CD4-positive, alpha-beta T cell (primary cell): ENCODE data around the gene BCL6B. TPM values are rescaled to one million over a fixed set of nuclear protein-coding genes. Genes with fewer than 3 reads are reported as not detected.

ENCODE experiments used
- ATAC-seq: fragments of 200-7000 bp; cut with Tn5 transposase; one replicate; pipeline ENCODE4 v1.10.0; 2022; ENCODE audit warnings: mild to moderate bottlenecking; ENCODE audit not compliant: poor library complexity
- CTCF ChIA-PET: fragments of 350-600 bp; sonication (Branson Sonifier 250); formaldehyde crosslinking; loops from one replicate; lab custom pipeline; 2021; ENCODE audit warnings: antibody characterized with exemption, inconsistent platforms; lab: Charles Lee
- POLR2A ChIA-PET: fragments of 350-600 bp; sonication (Branson Sonifier 250); formaldehyde crosslinking; loops from one replicate; lab custom pipeline; 2021; ENCODE audit warnings: antibody characterized with exemption, inconsistent platforms; lab: Charles Lee
- DNase-seq, 14 experiments: peaks; one replicate each; pipeline ENCODE4 v3.0.0-alpha.2; 2013 to 2020; ENCODE audit warnings: mixed read lengths in 2 of 14
- H3K27ac ChIP-seq, 2 donors: one replicate each; pipeline versions ENCODE4 v1.5.1 to v1.7.0; 2013; ENCODE audit warnings: low read length in 2 of 2, low read depth in 1 of 2, mild to moderate bottlenecking in 1 of 2
- H3K27me3 ChIP-seq, 2 experiments: 1 replicate in 1 of 2; 2 replicates in 1 of 2; pipeline versions ENCODE4 v1.6.1 to v1.7.0; 2013; ENCODE audit warnings: low read length in 2 of 2, control low read depth in 1 of 2, mild to moderate bottlenecking in 1 of 2, moderate library complexity in 1 of 2; ENCODE audit not compliant: insufficient read depth in 2 of 2, control insufficient read depth in 1 of 2
- H3K36me3 ChIP-seq: one replicate; pipeline ENCODE4 v1.6.1; 2013; ENCODE audit warnings: low read length, control low read depth; ENCODE audit not compliant: insufficient read depth
- H3K4me1 ChIP-seq: one replicate; pipeline ENCODE4 v1.6.1; 2013; ENCODE audit warnings: low read length, control low read depth; ENCODE audit not compliant: insufficient read depth
- H3K4me3 ChIP-seq: one replicate; pipeline ENCODE4 v1.5.1; 2013; ENCODE audit warnings: mild to moderate bottlenecking, low read length, moderate library complexity
- H3K9me3 ChIP-seq, 2 experiments: 1 replicate in 1 of 2; 2 replicates in 1 of 2; pipeline versions ENCODE4 v1.6.1 to v1.7.0; 2013; ENCODE audit warnings: low read length in 2 of 2, mild to moderate bottlenecking in 2 of 2, control low read depth in 1 of 2, moderate library complexity in 1 of 2; ENCODE audit not compliant: control insufficient read depth in 1 of 2, insufficient read depth in 1 of 2
- H3K27ac Mint-ChIP-seq: one replicate; pipeline ENCODE4 v1.8.0; 2020; ENCODE audit warnings: mixed read lengths
- H3K27me3 Mint-ChIP-seq: one replicate; pipeline ENCODE4 v1.8.0; 2021; ENCODE audit warnings: mixed read lengths
- H3K36me3 Mint-ChIP-seq: one replicate; pipeline ENCODE4 v1.8.0; 2021; ENCODE audit warnings: low read depth, mixed read lengths
- H3K4me1 Mint-ChIP-seq: one replicate; pipeline ENCODE4 v1.8.0; 2021; ENCODE audit warnings: low read depth, mixed read lengths
- H3K4me3 Mint-ChIP-seq: one replicate; pipeline ENCODE4 v1.8.0; 2020; ENCODE audit warnings: mild to moderate bottlenecking, mixed read lengths
- H3K9me3 Mint-ChIP-seq: one replicate; pipeline ENCODE4 v1.8.0; 2020; ENCODE audit warnings: mixed read lengths
- intact Hi-C, 2 experiments: fragments of 100-400 bp; cut with DNase I in 1 of 2; cut with micrococcal nuclease in 1 of 2; formaldehyde crosslinking; loops; one replicate each; pipeline versions ENCODE4 v1.15.1 to v1.9.0; 2023 to 2025; cut with DNase I, micrococcal nuclease
- total RNA-seq, 174 experiments: library from RNA in 2 of 174; stranded (reverse) in 2 of 174; gene quantifications; one replicate each; pipeline ENCODE4 v1.2.3 and lab custom pipeline; 2021 to 2026
- TF ChIP-seq, protein P1 (sequence below): fragments of 200-600 bp; IDR thresholded peaks from one replicate; pipeline ENCODE4 v1.8.0; 2022; ENCODE audit warnings: antibody characterized with exemption, mild to moderate bottlenecking

Gene BCL6B
- total RNA-seq, 2 experiments from 2014 or later, result not detected

- DNase-seq, result no peak
- no peak for ATAC-seq
- intact Hi-C loops, result no loop called here
- H3K4me1 Mint-ChIP-seq, result no peaks in the 10 kb centered on the region
- no peak overlapping the region for H3K27ac ChIP-seq
- ChIA-PET POLR2A (no interaction called here), CTCF (interaction anchor here (0.9 to 1.6 kb wide), 2 partner anchors 10 to 52 kb away, joined by 3 read pairs; no protein-coding TSS in a partner anchor)
- H3K9me3 Mint-ChIP-seq, result no peaks in the 10 kb centered on the region
- no peak overlapping the region for H3K4me3 Mint-ChIP-seq
- H3K4me1 ChIP-seq, result no peaks in the 10 kb centered on the region
- H3K27me3 Mint-ChIP-seq, result no peaks in the 10 kb centered on the region
- no peaks in the 10 kb centered on the region for H3K27me3 ChIP-seq
- TF ChIP-seq, protein P1, sequence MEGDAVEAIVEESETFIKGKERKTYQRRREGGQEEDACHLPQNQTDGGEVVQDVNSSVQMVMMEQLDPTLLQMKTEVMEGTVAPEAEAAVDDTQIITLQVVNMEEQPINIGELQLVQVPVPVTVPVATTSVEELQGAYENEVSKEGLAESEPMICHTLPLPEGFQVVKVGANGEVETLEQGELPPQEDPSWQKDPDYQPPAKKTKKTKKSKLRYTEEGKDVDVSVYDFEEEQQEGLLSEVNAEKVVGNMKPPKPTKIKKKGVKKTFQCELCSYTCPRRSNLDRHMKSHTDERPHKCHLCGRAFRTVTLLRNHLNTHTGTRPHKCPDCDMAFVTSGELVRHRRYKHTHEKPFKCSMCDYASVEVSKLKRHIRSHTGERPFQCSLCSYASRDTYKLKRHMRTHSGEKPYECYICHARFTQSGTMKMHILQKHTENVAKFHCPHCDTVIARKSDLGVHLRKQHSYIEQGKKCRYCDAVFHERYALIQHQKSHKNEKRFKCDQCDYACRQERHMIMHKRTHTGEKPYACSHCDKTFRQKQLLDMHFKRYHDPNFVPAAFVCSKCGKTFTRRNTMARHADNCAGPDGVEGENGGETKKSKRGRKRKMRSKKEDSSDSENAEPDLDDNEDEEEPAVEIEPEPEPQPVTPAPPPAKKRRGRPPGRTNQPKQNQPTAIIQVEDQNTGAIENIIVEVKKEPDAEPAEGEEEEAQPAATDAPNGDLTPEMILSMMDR, result no peak
- H3K4me3 ChIP-seq, result no peak overlapping the region
- H3K36me3 ChIP-seq, result peaks cover 23% of the 10 kb centered on the region
- H3K27ac Mint-ChIP-seq, result peak overlapping the region; percentile 60
- H3K9me3 ChIP-seq, result no peaks in the 10 kb centered on the region
- peaks cover 33% of the 10 kb centered on the region for H3K36me3 Mint-ChIP-seq
Measured at GRCh38 chr17:6994118-6994598, 28.7 kb upstream of the BCL6B start.

DNA sequence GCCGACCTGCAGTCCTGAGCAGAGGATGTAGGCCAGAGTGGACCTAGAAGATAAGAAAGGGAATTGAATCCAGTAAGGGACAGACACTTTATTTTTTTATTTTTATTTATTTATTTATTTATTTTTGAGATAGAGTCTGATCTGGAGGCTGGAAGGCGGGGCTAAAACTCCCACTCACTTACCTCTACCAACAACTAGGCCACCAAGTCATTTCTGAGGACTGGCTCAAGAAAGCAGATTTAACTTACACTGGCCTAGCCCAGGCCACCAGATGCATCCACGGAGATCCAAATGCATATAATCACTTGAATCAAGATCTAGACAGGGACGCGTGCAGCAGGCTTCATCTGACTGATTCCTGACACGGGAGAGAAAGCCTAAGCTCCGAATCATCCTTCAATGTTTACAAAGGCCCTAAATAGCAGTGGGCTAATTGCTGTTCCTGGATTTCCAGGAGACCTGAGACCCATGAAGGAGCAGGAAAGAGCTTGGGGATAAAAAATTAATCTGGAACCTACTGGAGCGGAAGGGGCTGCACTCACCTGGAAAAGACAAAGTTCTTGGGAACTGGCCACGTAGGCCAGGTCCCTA is 28.1 kb upstream of the BCL6B start:
- ATAC-seq, result no peak
- CTCF ChIA-PET, result no interaction called here
- peaks cover 39% of the 10 kb centered on the region for H3K36me3 Mint-ChIP-seq
- no peak for DNase-seq
- no peaks in the 10 kb centered on the region for H3K4me1 Mint-ChIP-seq
- peaks cover 29% of the 10 kb centered on the region for H3K36me3 ChIP-seq
- H3K27ac ChIP-seq, result no peak overlapping the region
- intact Hi-C loops, result no loop called here
- H3K9me3 Mint-ChIP-seq, result no peaks in the 10 kb centered on the region
- H3K9me3 ChIP-seq, result no peaks in the 10 kb centered on the region
- H3K27me3 Mint-ChIP-seq, result no peaks in the 10 kb centered on the region
- POLR2A ChIA-PET, result no interaction called here
- H3K27me3 ChIP-seq, result no peaks in the 10 kb centered on the region
- no peak overlapping the region for H3K4me3 ChIP-seq
- TF ChIP-seq, protein P1, result no peak
- H3K27ac Mint-ChIP-seq, result peak overlapping the region; percentile 60
- H3K4me3 Mint-ChIP-seq, result no peak overlapping the region
- H3K4me1 ChIP-seq, result no peaks in the 10 kb centered on the region

DNA sequence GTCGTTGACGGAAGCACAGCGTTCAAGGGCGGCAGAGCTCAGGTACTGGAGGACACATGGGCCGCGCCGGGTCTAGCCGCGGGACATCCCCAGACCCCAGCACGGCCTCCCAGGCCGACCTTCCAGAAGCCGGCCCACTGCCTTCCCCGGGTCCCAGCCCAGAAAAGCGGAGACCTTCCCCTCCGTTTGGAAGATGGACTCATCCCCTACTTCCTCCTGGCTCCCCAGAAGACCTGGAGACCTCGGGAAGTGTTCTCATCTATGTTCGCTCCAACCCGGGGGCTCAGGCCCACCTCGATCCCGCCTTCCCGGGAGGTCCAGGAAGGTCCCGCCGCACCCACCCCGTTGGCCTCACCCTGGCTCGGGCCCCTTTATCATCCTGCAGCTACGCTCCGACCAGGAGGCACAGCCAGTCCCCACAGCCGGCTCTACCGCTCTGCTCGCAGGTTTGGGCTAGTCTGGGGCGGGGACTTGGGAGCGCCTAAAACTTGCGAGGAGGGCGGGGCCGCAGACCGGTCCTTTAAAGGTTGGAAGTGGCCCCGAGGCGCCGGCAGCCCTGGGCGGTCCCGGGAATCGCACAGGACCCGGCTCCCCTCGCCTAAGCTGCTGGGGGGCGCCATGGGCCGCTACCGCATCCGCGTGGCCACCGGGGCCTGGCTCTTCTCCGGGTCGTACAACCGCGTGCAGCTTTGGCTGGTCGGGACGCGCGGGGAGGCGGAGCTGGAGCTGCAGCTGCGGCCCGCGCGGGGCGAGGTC is 27.2 kb upstream of the BCL6B start, which contains the start of gene ALOX12:
Gene ALOX12 (plus strand): TSS at position 550 of the 756 bp plus-strand sequence. CDS start 69 bp downstream, at position 619.
- H3K36me3 Mint-ChIP-seq, result peaks cover 45% of the 10 kb centered on the region
- ChIA-PET CTCF (no interaction called here), POLR2A (interaction anchor here (0.6 kb wide), 1 partner anchor 135 kb away, joined by 3 read pairs; no protein-coding TSS in a partner anchor)
- H3K9me3 Mint-ChIP-seq, result no peaks in the 10 kb centered on the region
- H3K4me1 Mint-ChIP-seq, result no peaks in the 10 kb centered on the region
- TF ChIP-seq, protein P1, result no peak
- H3K9me3 ChIP-seq, result no peaks in the 10 kb centered on the region
- H3K27me3 ChIP-seq, result no peaks in the 10 kb centered on the region
- ATAC-seq (no peak), DNase-seq (no peak)
- intact Hi-C loops, result no loop called here
- H3K4me3 ChIP-seq, result no peak within 1 kb of the TSS
- H3K36me3 ChIP-seq, result peaks cover 38% of the 10 kb centered on the region
- no peak within 1 kb of the TSS for H3K4me3 Mint-ChIP-seq
- H3K27me3 Mint-ChIP-seq, result no peaks in the 10 kb centered on the region
- peak within 1 kb of the TSS; percentile 40 for H3K27ac Mint-ChIP-seq
- H3K4me1 ChIP-seq, result no peaks in the 10 kb centered on the region
- H3K27ac ChIP-seq, result no peak within 1 kb of the TSS
